ENCODE measurements around the gene STEAP2.

STEAP2 gene

GRCh38 chr7:90276033-90276728 lies 64.6 kb downstream of the STEAP2 start:
- no peak for DNase-seq
